Testis (tissue), 3 donors: ENCODE data around the gene EPB41L1. TPM values are rescaled to one million over a fixed set of nuclear protein-coding genes. Genes with fewer than 3 reads are reported as not detected.
A peak's percentile ranks its signal among the peaks of the same experiment; 100 is the strongest.

Experiments used
- DNase-seq: peaks from one replicate; pipeline ENCODE4 v3.0.0-alpha.2; 2019
- H3K27ac ChIP-seq, 2 donors: fragments of 200-600 bp; sonication (generic); one replicate each; pipeline ENCODE4 v1.5.1; 2019
- H3K27me3 ChIP-seq: fragments of 200-600 bp; sonication (generic); one replicate; pipeline ENCODE4 v1.5.1; 2019
- H3K36me3 ChIP-seq: fragments of 200-600 bp; sonication (generic); one replicate; pipeline ENCODE4 v1.5.1; 2017; ENCODE audit warnings: low read depth; ENCODE audit errors: missing control alignments
- H3K4me1 ChIP-seq: fragments of 200-600 bp; sonication (generic); one replicate; pipeline ENCODE4 v1.5.1; 2019
- H3K4me3 ChIP-seq, 2 donors: fragments of 200-600 bp; sonication (generic); one replicate each; pipeline ENCODE4 v1.5.1; 2017 to 2019
- H3K9me3 ChIP-seq: fragments of 200-600 bp; sonication (generic); one replicate; pipeline ENCODE4 v1.5.1; 2017
- CTCF ChIP-seq, 3 experiments: fragments of 450-650 bp in 2 of 3; fragments of 200-600 bp in 1 of 3; sonication (generic) in 1 of 3; IDR thresholded peaks; one replicate each; pipeline ENCODE4 v1.5.1; 2016 to 2019; ENCODE audit warnings: antibody characterized with exemption in 3 of 3, mild to moderate bottlenecking in 2 of 3, moderate library complexity in 1 of 3
- POLR2A ChIP-seq: fragments of 450-650 bp; IDR thresholded peaks from one replicate; pipeline ENCODE4 v1.6.1; 2017; ENCODE audit warnings: antibody characterized with exemption, mild to moderate bottlenecking, moderate library complexity
- WGBS, 2 donors: methylation state at CpG; one replicate each; pipeline ENCODE4 v1.1.5; 2018; 5-methylcytosine and 5-hydroxymethylcytosine counted together
- intact Hi-C: fragments of 100-400 bp; cut with DNase I; formaldehyde crosslinking; loops from one replicate; pipeline ENCODE4 v1.15.1; 2023; ENCODE audit warnings: low total_unique reads
- polyA plus RNA-seq: library from polyadenylated mRNA; stranded (reverse); fragments of 350-450 nt; fragmentation: Illumina TruSeq; extraction: RNeasy Lipid Tissue Mini Kit (QIAGEN cat#74804); gene quantifications from one replicate; pipeline ENCODE4 v1.2.3, GENCODE V29; 2014; ENCODE audit warnings: low read depth, low replicate concordance; ENCODE audit not compliant: insufficient read depth
- total RNA-seq, 2 donors: library from RNA; depleted of rRNA; stranded (reverse); fragments of >200 nt; gene quantifications; one replicate each; pipeline ENCODE4 v1.2.3, GENCODE V29; 2016

The EPB41L1 gene
- total and polyA plus RNA-seq, 3 donors from 2014 or later, result 49.8 to 65.3 (median 63.7) TPM

GRCh38 chr20:36213362-36213761, 58.8 kb downstream of the EPB41L1 start:
- H3K4me3 ChIP-seq, result no peak overlapping the region
- DNase-seq, result no peak
- no peaks in the 10 kb centered on the region for H3K27me3 ChIP-seq
- H3K9me3 ChIP-seq, result no peaks in the 10 kb centered on the region
- no peak overlapping the region for H3K27ac ChIP-seq
- TF ChIP-seq POLR2A (no peak), CTCF (IDR thresholded peaks at IDR 0.05) (no peak)
- WGBS, 2 donors, result 41 to 45% methylated on average over 2 of the region's 2 CpGs
- no peaks in the 10 kb centered on the region for H3K36me3 ChIP-seq
- no peaks in the 10 kb centered on the region for H3K4me1 ChIP-seq
- intact Hi-C loops, result no loop called here

GRCh38 chr20:36214684-36215256, 60.2 kb downstream of the EPB41L1 start:
- peak; percentile 21 for DNase-seq
- Histone ChIP-seq H3K4me3 (no peak overlapping the region), H3K4me1 (no peaks in the 10 kb centered on the region), H3K27me3 (no peaks in the 10 kb centered on the region), H3K27ac (no peak overlapping the region), H3K36me3 (no peaks in the 10 kb centered on the region), H3K9me3 (no peaks in the 10 kb centered on the region)
- 64 to 79% methylated on average over 4 to 5 of the region's 5 CpGs for WGBS, 2 donors
- TF ChIP-seq POLR2A, result no peak
- TF ChIP-seq CTCF (IDR thresholded peaks at IDR 0.05), result peak; percentile 22 to 42 (median 31)
- intact Hi-C loops, result no loop called here

- Histone ChIP-seq H3K36me3 (no peaks in the 10 kb centered on the region), H3K4me1 (no peaks in the 10 kb centered on the region), H3K4me3 (no peak overlapping the region), H3K9me3 (no peaks in the 10 kb centered on the region), H3K27me3 (no peaks in the 10 kb centered on the region), H3K27ac (no peak overlapping the region)
- intact Hi-C loops, result no loop called here
- WGBS, 2 donors, result 89 to 95% methylated on average over 4 of the region's 4 CpGs
- no peak for DNase-seq
- no peak for TF ChIP-seq CTCF (IDR thresholded peaks at IDR 0.05)
- no peak for TF ChIP-seq POLR2A
Observed at GRCh38 chr20:36215778-36216177, 61.2 kb downstream of the EPB41L1 start.

- intact Hi-C loops, result no loop called here
- Histone ChIP-seq H3K4me3 (no peak overlapping the region), H3K27ac (no peak overlapping the region), H3K36me3 (no peaks in the 10 kb centered on the region), H3K4me1 (no peaks in the 10 kb centered on the region), H3K9me3 (no peaks in the 10 kb centered on the region), H3K27me3 (no peaks in the 10 kb centered on the region)
- 76 to 86% methylated on average over 7 of the region's 7 CpGs for WGBS, 2 donors
- DNase-seq, result no peak
- no peak for TF ChIP-seq CTCF (IDR thresholded peaks at IDR 0.05)
- no peak for TF ChIP-seq POLR2A
Observed at GRCh38 chr20:36216314-36217025, 61.9 kb downstream of the EPB41L1 start.

- TF ChIP-seq CTCF (IDR thresholded peaks at IDR 0.05) (no peak), POLR2A (no peak)
- DNase-seq, result no peak
- Histone ChIP-seq H3K4me1 (no peaks in the 10 kb centered on the region), H3K9me3 (no peaks in the 10 kb centered on the region), H3K4me3 (no peak overlapping the region), H3K27ac (no peak overlapping the region), H3K36me3 (no peaks in the 10 kb centered on the region), H3K27me3 (no peaks in the 10 kb centered on the region)
- intact Hi-C loops, result no loop called here
- WGBS, 2 donors, result 77 to 79% methylated on average over 4 of the region's 4 CpGs
Observed at GRCh38 chr20:36217226-36217625, 62.7 kb downstream of the EPB41L1 start.
